Right atrium auricular region (tissue), 2 donors: Measurements from ENCODE around the gene MAGI1. TPM values are rescaled to one million over a fixed set of nuclear protein-coding genes. Genes with fewer than 3 reads are reported as not detected.

Experiments
- DNase-seq: peaks from one replicate; pipeline ENCODE4 v3.0.0-alpha.2; 2019; ENCODE audit warnings: low spot score
- H3K27ac ChIP-seq, 2 donors: fragments of 200-600 bp; sonication (generic); 1 replicate in 1 of 2; 2 replicates in 1 of 2; pipeline ENCODE4 v1.5.1; 2016 to 2019
- H3K27me3 ChIP-seq, 2 donors: fragments of 200-600 bp; sonication (generic); one replicate each; pipeline versions ENCODE4 v1.5.1 to v1.6.0; 2017 to 2019
- H3K36me3 ChIP-seq: fragments of 200-600 bp; sonication (generic); one replicate; pipeline ENCODE4 v1.5.1; 2016
- H3K4me1 ChIP-seq, 2 donors: fragments of 200-600 bp; sonication (generic); one replicate each; pipeline versions ENCODE4 v1.5.1 to v1.6.0; 2017 to 2019
- H3K4me3 ChIP-seq, 2 donors: fragments of 200-600 bp; sonication (generic); 1 replicate in 1 of 2; 2 replicates in 1 of 2; pipeline ENCODE4 v1.5.1; 2017 to 2019; ENCODE audit warnings: mild to moderate bottlenecking in 1 of 2, moderate library complexity in 1 of 2
- H3K9me3 ChIP-seq, 2 donors: fragments of 200-600 bp; sonication (generic); one replicate each; pipeline ENCODE4 v1.5.1; 2019
- CTCF ChIP-seq, 2 donors: fragments of 200-600 bp; sonication (generic); IDR thresholded peaks; one replicate each; pipeline ENCODE4 v1.5.1; 2019; ENCODE audit warnings: antibody characterized with exemption in 2 of 2
- total RNA-seq, 2 donors: library from RNA; depleted of rRNA; stranded (reverse); fragments of >200 nt; gene quantifications; one replicate each; pipeline ENCODE4 v1.1.0, GENCODE V29; 2016

The MAGI1 gene
- total RNA-seq, 2 donors from 2014 or later: 28.5 to 34.8 TPM

GRCh38 chr3:65827076-65827475, 211.6 kb downstream of the MAGI1 start:
- no peak overlapping the region for H3K4me3 ChIP-seq
- no peaks in the 10 kb centered on the region for H3K27me3 ChIP-seq
- DNase-seq: no peak
- H3K9me3 ChIP-seq: no peaks in the 10 kb centered on the region
- TF ChIP-seq CTCF (IDR thresholded peaks at IDR 0.05): no peak
- H3K4me1 ChIP-seq: peaks cover 0 to 21% of the 10 kb centered on the region in 2 donors
- no peaks in the 10 kb centered on the region for H3K36me3 ChIP-seq
- no peak overlapping the region for H3K27ac ChIP-seq

GRCh38 chr3:65824166-65824565, 214.6 kb downstream of the MAGI1 start:
- no peak for TF ChIP-seq CTCF (IDR thresholded peaks at IDR 0.05)
- Histone ChIP-seq H3K9me3 (no peaks in the 10 kb centered on the region), H3K36me3 (no peaks in the 10 kb centered on the region), H3K4me3 (no peak overlapping the region), H3K27me3 (no peaks in the 10 kb centered on the region), H3K4me1 (peaks cover 0 to 7% of the 10 kb centered on the region in 2 donors), H3K27ac (no peak overlapping the region)
- DNase-seq: no peak

- Histone ChIP-seq H3K27me3 (no peaks in the 10 kb centered on the region), H3K36me3 (no peaks in the 10 kb centered on the region), H3K9me3 (no peaks in the 10 kb centered on the region), H3K4me3 (no peak overlapping the region), H3K4me1 (peaks cover 0 to 5% of the 10 kb centered on the region in 2 donors), H3K27ac (no peak overlapping the region)
- no peak for DNase-seq
- no peak for TF ChIP-seq CTCF (IDR thresholded peaks at IDR 0.05)
These were observed 218.1 kb downstream of the MAGI1 start for GRCh38 chr3:65820600-65820999.

- H3K36me3 ChIP-seq: no peaks in the 10 kb centered on the region
- no peaks in the 10 kb centered on the region for H3K9me3 ChIP-seq
- H3K4me3 ChIP-seq: no peak overlapping the region
- no peaks in the 10 kb centered on the region for H3K27me3 ChIP-seq
- peaks cover 0 to 5% of the 10 kb centered on the region in 2 donors for H3K4me1 ChIP-seq
- DNase-seq: no peak
- no peak overlapping the region for H3K27ac ChIP-seq
- TF ChIP-seq CTCF (IDR thresholded peaks at IDR 0.05): no peak
These were observed 218.8 kb downstream of the MAGI1 start for GRCh38 chr3:65819896-65820295.

- Histone ChIP-seq H3K27ac (no peak overlapping the region), H3K36me3 (no peaks in the 10 kb centered on the region), H3K9me3 (no peaks in the 10 kb centered on the region), H3K4me3 (no peak overlapping the region), H3K27me3 (no peaks in the 10 kb centered on the region), H3K4me1 (peaks cover 0 to 5% of the 10 kb centered on the region in 2 donors)
- no peak for TF ChIP-seq CTCF (IDR thresholded peaks at IDR 0.05)
- no peak for DNase-seq
These were observed 221.1 kb downstream of the MAGI1 start for GRCh38 chr3:65817553-65818126.

GRCh38 chr3:65816208-65816607, 222.5 kb downstream of the MAGI1 start:
- H3K27me3 ChIP-seq: no peaks in the 10 kb centered on the region
- H3K27ac ChIP-seq: no peak overlapping the region
- no peak overlapping the region for H3K4me3 ChIP-seq
- no peaks in the 10 kb centered on the region for H3K9me3 ChIP-seq
- no peak for DNase-seq
- peaks cover 0 to 12% of the 10 kb centered on the region in 2 donors for H3K4me1 ChIP-seq
- H3K36me3 ChIP-seq: no peaks in the 10 kb centered on the region
- TF ChIP-seq CTCF (IDR thresholded peaks at IDR 0.05): no peak
